HG03135 (cell line): Measurements from ENCODE around the gene JUNB.

Source experiments
- ATAC-seq: cut with Tn5 transposase; IDR thresholded peaks from one replicate; pipeline ENCODE4 v1.9.1; 2021; ENCODE audit warnings: mild to moderate bottlenecking, moderate library complexity; ENCODE audit not compliant: unreplicated experiment

Gene JUNB

GRCh38 chr19:12773571-12773970, 17.7 kb upstream of the JUNB start:
- ATAC-seq, result no peak

DNA sequence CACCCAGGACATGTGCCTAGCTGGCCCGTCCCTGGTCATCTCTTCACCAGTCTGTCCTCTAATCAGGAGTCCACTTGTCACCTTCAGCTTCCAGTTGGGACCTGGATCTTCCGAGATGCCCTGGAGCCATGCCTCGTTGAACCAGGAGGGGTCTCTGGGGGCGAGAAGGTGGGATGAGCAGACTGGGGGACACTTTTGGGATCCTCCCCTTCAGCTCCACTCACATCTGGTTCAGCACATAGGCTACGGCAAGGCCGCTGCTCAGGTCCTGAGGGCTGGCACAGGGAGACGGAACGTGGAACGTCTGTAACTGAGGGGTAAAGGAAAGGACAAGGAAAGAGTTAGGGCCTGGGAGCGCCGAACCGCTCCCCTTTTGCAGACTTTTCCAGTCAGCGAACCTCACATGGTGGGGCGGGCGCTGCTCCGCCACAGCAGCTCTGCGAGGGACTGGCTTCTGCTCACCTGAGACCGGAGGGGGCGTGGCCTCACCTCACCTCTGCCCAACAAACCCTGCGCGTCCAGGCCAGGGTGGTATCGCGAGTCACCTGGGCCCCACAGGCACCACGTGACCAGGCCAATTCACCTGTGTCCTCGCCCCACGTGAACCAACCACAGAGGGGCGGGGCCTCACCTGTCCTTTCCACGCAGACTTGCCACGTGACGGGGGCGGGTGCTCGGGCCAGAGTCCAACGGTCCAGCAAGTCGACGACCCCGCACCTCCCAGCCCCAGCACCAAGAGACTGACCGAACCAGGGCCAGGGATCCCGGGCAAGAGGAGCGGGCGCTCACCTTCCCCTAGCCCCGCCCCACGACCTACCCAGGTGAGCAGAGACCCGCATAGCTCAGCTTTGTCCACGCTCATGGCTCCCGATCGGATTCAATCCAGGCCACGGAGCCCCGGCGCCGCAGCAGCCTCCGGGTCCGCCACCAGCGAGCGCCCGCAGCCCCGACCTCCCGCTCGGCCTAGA, 16.4 kb upstream of the JUNB start, which contains the start of gene HOOK2:
TSS of gene HOOK2 (minus strand) at position 965 of the 968 bp plus-strand sequence. CDS start at position 862, 103 bp downstream.
- ATAC-seq, result no peak

- peak; percentile 34 for ATAC-seq
Measured at GRCh38 chr19:12777217-12778016, 13.9 kb upstream of the JUNB start.

GRCh38 chr19:12778017-12778904, 13.0 kb upstream of the JUNB start:
- no peak for ATAC-seq

DNA sequence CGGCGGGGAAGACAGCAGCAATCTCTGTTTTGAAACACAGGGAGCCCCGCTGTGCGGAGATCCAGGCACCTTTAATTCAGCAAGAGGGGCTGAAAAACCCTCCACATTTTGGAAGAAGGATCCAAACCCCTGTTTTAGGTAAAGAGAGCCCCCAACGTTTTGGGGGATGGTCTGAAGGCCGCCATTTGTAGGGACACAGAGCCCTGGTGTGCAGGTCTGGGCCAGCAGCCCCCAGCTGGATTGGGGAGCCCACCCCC, 12.5 kb upstream of the JUNB start:
- ATAC-seq, result no peak

- ATAC-seq, result no peak
Measured at GRCh38 chr19:12779162-12779993, 11.9 kb upstream of the JUNB start.

DNA sequence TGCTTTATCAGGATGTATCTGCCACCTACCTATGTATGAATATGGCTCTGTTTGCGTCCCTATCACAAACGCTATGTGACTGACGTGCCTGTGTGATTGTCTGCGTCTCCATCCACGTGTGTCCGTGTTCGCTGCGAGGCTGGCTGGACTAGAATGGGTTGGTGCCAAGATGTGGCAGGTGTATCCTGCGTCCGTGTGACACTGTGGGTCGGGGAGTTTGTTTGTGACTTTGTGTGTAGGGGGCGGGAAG, 9.2 kb upstream of the JUNB start:
- peak; percentile 4 for ATAC-seq

- ATAC-seq, result peak; percentile 33
Measured at GRCh38 chr19:12782424-12783290, 8.6 kb upstream of the JUNB start.

DNA sequence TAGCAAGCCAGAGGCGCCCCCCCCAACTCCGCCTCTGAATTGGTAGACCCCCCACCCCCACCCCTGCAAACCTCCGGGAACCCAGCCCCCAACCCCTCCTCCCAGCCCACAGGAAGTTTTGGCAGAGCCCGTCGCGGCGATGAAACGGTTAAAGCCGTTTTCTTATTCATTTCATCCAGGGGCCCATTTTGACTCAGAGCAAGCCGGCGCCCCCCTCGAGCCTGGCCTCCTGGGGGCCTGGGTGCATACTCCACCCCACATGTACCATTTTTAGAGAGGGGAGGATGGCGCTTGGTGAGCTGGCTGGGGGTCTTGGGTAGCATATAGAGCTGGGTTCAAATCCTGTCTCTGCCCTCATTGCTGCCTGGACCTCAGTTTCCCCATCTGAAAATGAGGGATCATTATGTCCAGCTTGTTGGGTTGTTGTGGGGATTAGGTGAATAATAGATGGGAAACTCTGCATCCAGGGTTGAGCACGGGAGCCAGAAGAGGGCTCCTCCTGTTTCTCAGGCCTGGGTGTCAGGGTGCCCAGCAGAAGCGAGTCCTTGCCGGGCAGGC, 7.9 kb upstream of the JUNB start:
- ATAC-seq, result no peak

DNA sequence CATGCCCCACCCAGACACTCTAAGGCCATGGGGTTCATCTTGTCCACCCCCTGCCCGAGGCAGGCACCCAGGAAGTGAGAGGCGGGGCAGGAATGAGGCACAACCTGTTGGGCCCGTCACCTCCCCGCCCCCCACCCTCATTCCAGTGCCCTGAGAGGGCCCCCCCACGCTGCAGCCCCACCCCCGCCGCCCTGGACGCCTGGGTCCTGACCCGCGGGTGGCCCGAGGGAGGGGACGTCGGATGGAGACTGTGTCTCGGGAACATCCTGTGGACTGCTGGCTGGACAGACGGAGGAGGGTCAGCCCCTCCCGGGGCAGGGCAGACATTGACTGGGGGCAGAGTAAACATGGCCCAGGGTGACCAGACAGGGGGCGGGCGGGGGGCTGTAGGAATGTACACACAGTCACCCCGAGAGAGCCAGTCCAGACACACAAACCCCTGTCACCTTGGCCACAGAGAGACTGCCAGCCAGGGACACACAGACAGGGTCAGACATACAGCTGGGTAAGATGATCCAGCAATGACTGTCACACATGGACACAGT, 7.4 kb upstream of the JUNB start:
- no peak for ATAC-seq

- ATAC-seq, result no peak
Measured at GRCh38 chr19:12784394-12784870, 6.9 kb upstream of the JUNB start.

DNA sequence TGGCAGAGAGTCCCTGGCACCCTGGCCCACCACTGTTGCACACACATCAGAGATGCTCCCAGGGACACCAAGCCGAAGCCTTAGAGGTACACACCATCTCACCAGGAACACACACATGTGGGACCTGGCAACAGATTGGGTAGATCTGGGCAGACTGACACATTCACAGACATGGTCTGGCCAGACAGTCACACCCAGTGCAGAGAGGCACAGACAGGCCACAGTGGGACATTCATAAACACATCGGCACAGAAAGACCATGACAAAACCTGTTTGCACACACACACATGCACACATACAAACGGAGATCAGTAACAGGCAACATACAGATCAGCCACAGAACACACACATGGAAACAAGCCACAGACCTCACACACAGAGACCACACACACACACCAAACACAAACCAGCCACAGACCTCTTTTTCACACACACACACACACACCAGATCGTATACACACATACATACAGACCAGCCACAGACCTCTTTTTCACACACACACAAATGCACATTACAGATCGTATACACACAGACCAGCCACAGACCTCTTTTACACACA, 6.3 kb upstream of the JUNB start:
- no peak for ATAC-seq

DNA sequence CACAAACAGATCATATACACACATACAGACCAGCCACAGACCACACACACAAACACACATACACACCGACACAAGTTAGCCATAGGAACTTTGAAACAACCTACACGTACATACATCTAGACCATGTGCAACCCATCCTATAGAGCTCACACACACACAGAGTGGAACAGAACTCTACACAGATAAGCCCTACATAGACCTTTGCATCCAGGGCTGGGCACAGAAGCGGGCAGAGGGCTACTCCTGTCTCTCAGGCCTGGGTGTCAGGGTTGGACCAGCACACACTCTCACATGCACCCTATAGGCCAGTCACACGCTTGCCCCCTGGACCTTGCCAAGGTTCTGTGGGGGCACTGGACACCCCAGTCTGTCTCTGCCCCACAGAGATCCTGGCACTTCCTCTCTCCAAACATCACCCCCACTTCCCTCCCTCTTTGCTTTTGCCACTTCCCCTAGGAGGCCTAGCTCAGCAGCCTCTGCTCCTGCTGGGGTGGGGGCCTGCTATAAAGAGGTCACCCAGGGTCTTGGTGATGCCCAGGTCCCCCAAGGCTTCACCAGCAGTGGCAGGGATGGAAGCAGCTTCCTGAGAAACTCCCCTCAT, 5.8 kb upstream of the JUNB start:
- ATAC-seq, result no peak

DNA sequence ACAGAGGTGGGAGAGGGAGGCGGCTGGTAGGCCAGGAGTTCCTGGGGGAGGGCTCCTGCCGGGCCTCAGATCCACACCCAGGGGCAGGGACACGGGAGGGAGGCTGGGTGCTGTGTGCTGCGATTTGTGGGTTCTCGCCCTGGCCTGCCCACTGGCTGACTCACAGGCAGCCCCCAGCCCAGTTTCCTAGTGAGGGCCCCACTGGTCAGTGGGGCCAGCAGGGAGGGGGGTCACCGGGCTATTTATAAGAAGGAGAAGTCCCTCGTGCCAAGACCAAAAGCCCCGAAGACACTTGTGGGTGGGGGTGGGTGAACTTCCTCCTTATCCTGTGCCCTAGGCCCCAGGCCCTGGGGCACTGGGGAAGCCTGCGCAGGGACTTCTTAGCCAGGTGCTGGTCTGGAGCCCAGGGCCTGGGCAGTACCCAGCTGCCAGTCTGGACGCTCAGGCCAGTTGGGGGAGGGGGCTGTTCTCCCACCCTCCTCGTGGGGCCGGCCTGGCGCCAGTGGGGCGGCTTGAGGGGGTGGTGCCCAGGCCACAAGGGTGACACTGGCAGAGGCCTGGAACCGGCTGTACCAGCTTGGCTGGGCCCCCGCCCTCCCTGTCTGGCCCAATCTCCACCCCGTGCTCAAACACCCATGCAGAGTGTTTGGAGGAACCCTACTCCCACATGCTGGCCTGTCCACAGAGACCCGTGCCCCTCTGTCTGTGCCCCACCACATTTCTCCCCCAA, 5.0 kb upstream of the JUNB start:
- no peak for ATAC-seq

- no peak for ATAC-seq
Measured at GRCh38 chr19:12786952-12787351, 4.3 kb upstream of the JUNB start.

GRCh38 chr19:12787458-12787857, 3.8 kb upstream of the JUNB start:
- ATAC-seq, result no peak

- no peak for ATAC-seq
Measured at GRCh38 chr19:12788042-12788681, 3.1 kb upstream of the JUNB start.
